GM12892 (cell line): ENCODE data around the gene CLIC5.

Experiments
- DNase-seq: peaks from one replicate; pipeline ENCODE4 v3.0.0; 2011; ENCODE audit not compliant: insufficient read length
- FAIRE-seq: peaks from 2 replicates; lab custom pipeline; 2011; peaks lifted over from hg19 to GRCh38; lab: Jason Lieb, UNC
- POLR2A ChIP-seq: IDR thresholded peaks from 2 replicates; pipeline ENCODE4 v1.6.1; 2011; ENCODE audit warnings: low read depth, low read length, control low read depth
- POLR2AphosphoS5 ChIP-seq: IDR thresholded peaks from 2 replicates; pipeline ENCODE4 v1.6.1; 2011; ENCODE audit warnings: low read depth, low read length, control low read depth
- TAF1 ChIP-seq: IDR thresholded peaks from 2 replicates; pipeline ENCODE4 v1.6.1; 2011; ENCODE audit warnings: low read depth, mild to moderate bottlenecking, control low read depth, low read length, borderline replicate concordance

Gene CLIC5

GRCh38 chr6:45984788-45985425, 30.8 kb downstream of the CLIC5 start:
- FAIRE-seq (no peak), DNase-seq (no peak)
- TF ChIP-seq POLR2A (no peak), TAF1 (no peak), POLR2AphosphoS5 (no peak)

GRCh38 chr6:45984347-45984746, 31.3 kb downstream of the CLIC5 start:
- TF ChIP-seq POLR2AphosphoS5, result no peak
- TF ChIP-seq POLR2A, result no peak
- no peak for TF ChIP-seq TAF1
- no peak for DNase-seq
- no peak for FAIRE-seq

GRCh38 chr6:45983062-45983461, 32.6 kb downstream of the CLIC5 start:
- FAIRE-seq, result no peak
- TF ChIP-seq TAF1 (no peak), POLR2AphosphoS5 (no peak), POLR2A (no peak)
- no peak for DNase-seq

GRCh38 chr6:45982280-45983036, 33.2 kb downstream of the CLIC5 start:
- TF ChIP-seq TAF1, result no peak
- TF ChIP-seq POLR2A, result no peak
- no peak for TF ChIP-seq POLR2AphosphoS5
- DNase-seq, result no peak
- FAIRE-seq, result no peak

GRCh38 chr6:45981046-45981445, 34.6 kb downstream of the CLIC5 start:
- no peak for DNase-seq
- TF ChIP-seq POLR2A (no peak), TAF1 (no peak), POLR2AphosphoS5 (no peak)
- no peak for FAIRE-seq

- FAIRE-seq (no peak), DNase-seq (no peak)
- TF ChIP-seq TAF1 (no peak), POLR2AphosphoS5 (no peak), POLR2A (no peak)
These were observed 36.3 kb downstream of the CLIC5 start for GRCh38 chr6:45979311-45979710.

- DNase-seq (no peak), FAIRE-seq (no peak)
- TF ChIP-seq POLR2AphosphoS5 (no peak), TAF1 (no peak), POLR2A (no peak)
These were observed 41.1 kb downstream of the CLIC5 start for GRCh38 chr6:45974596-45974995.

GRCh38 chr6:45972795-45973503, 42.7 kb downstream of the CLIC5 start:
- TF ChIP-seq POLR2AphosphoS5 (no peak), POLR2A (no peak), TAF1 (no peak)
- DNase-seq (no peak), FAIRE-seq (no peak)

- TF ChIP-seq TAF1 (no peak), POLR2A (no peak), POLR2AphosphoS5 (no peak)
- FAIRE-seq (no peak), DNase-seq (no peak)
These were observed 44.4 kb downstream of the CLIC5 start for GRCh38 chr6:45971287-45971686.

GRCh38 chr6:45970326-45970725, 45.3 kb downstream of the CLIC5 start:
- DNase-seq, result no peak
- FAIRE-seq, result no peak
- TF ChIP-seq POLR2AphosphoS5 (no peak), TAF1 (no peak), POLR2A (no peak)

GRCh38 chr6:45969883-45970282, 45.8 kb downstream of the CLIC5 start:
- no peak for DNase-seq
- TF ChIP-seq POLR2A (no peak), POLR2AphosphoS5 (no peak)
- no peak for FAIRE-seq
